Activated T-cell treated with anti-CD3 and anti-CD28 coated beads, Interleukin-2, amount 50 U/mL, for 1 hour (primary cell): ENCODE measurements around the gene SUSD3.
"Not testable (repeated sequence)": the region's sequence is repeated elsewhere in the genome, so short reads cannot be mapped to it uniquely, and the experiment has no call there.

Experiments used
- DNase-seq: peaks from one replicate; pipeline ENCODE4 v3.0.0-alpha.2; 2020

SUSD3 gene

DNA sequence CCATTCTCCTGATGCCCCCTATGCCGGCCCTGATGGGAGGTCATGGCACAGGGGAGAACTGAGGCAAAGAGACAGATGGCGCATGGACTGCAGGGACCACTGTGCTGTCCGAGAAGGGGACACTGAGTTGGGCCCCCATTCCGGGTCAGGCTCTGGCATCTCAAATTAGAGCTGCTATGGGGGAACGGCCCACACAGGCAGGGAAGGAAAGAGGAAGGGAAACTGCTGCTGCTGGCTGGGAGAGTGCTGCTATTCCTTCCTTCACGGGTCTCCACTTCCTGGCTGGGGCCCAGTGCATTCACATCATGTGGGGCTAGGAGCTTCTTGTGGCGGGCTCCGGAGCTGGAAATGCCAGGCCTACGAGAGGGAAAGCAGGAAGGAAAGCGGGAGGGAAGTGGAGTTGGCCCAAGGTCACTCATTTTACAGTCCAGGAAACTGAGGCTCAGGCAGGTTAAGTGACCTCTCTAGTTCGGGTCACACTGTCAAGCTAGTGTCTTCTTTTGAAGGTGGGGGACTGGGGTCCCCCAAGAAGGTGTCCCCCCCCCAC is 36.2 kb downstream of the SUSD3 start:
- no peak for DNase-seq

GRCh38 chr9:93095205-93096130 is 37.0 kb downstream of the SUSD3 start:
- peak; percentile 100 for DNase-seq

GRCh38 chr9:93096131-93096802 is 37.8 kb downstream of the SUSD3 start, which contains the start of gene CARD19:
CARD19 (plus strand) TSS chr9:93096217; CDS start chr9:93096346, 129 bp downstream.
- no peak for DNase-seq

GRCh38 chr9:93096811-93097382 is 38.4 kb downstream of the SUSD3 start:
- no peak for DNase-seq

DNA sequence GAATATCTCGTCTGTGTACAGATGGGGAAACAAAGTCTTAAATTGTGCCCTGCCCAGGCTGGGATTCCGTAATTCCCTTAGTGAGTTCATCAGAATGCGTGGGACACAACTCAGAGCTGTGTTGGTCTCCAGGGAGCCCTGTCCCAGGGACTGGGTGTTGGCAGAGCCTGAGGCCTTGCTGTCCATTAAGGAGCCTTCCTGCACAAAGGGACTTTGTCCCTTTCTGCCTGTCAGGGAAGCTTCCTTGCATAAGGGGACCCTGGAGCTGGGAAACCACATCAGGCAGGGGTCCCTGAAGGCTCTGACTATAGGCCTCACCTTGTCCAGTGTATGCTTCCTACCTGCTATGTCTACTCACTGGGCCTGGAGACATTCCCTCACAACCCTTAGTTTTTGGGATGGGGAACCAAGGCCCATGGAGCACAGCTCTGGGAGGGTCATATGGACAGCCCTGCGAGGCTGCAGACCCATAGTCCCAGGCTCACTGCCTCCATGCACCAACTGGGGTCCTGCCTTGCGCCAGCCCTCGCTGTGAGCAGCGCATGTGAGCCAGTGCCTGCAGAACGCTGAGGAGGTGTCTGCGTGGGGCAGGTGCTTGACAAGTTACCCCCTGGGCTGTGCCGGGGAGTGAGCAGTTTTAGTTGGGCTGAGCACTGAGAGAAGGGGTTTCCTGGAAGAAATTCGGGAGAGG is 39.2 kb downstream of the SUSD3 start:
- DNase-seq = no peak

- peak; percentile 68 for DNase-seq
Observed at GRCh38 chr9:93098236-93098946, 39.9 kb downstream of the SUSD3 start.

- DNase-seq = peak; percentile 16
Observed at GRCh38 chr9:93099551-93100275, 41.2 kb downstream of the SUSD3 start.

DNA sequence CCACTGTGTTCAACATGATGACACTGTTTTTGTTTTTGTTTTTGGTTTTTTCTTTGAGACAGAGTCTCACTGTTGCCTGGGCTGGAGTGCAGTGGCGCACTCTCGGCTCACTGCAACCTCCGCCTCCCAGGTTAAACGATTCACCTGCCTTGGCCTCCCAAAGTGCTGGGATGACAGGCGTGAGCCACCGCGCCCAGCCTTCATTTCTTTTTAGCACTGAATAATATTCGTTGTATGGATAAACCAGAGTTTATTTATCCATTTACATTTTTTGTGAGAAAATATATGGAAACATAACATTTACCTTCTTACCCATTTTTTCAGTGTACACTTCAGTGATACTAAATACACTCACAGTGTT is 41.8 kb downstream of the SUSD3 start:
- no peak for DNase-seq

- DNase-seq = not testable (repeated sequence)
Observed at GRCh38 chr9:93101086-93101485, 42.6 kb downstream of the SUSD3 start.

GRCh38 chr9:93105620-93106019 is 47.1 kb downstream of the SUSD3 start:
- no peak for DNase-seq

DNA sequence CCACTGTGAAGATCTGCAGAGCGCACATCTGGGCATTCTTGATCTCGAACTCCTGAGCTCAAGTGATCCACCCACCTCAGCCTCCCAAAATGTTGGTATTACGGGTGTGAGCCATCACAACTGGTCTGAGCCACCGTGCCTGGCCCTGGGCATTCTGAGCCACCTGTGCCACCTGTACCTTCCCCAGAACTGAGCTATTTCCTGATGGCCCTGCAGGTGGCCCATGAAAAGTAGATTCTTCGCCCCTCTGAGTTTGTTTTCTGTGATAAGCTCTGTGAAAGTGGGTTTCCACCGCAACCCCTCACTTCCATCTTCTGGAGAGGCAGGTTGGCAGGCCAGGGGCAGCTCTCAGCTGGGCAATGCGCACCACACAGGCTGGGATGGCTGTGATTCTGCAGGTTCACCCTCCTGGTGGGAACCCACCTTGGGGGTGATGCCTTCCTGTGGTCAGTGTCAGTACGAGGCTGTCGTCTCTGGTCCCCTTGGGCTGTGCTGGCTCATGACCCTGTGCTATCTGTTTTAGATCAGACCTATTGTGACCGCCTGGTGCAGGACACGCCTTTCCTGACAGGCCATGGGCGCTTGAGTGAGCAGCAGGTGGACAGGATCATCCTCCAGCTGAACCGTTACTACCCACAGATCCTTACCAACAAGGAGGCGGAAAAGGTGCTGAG is 48.8 kb downstream of the SUSD3 start:
- peak; percentile 17 for DNase-seq

DNA sequence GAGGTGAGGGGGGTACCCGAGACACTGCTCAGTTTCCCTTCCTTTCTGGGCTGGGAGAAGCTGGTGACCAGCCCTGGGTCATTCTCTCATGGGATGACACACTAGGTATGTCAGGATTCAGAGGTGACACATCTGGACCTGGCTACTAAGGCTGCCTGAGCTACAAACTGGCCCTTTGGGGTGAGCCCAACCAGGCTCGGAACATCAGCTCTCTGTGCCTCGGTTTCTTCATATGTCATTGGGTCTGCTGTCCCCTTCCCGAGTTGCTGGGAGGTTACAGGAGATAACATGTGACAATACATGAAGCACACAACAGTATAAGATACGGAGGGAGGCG is 49.3 kb downstream of the SUSD3 start:
- peak; percentile 16 for DNase-seq

DNA sequence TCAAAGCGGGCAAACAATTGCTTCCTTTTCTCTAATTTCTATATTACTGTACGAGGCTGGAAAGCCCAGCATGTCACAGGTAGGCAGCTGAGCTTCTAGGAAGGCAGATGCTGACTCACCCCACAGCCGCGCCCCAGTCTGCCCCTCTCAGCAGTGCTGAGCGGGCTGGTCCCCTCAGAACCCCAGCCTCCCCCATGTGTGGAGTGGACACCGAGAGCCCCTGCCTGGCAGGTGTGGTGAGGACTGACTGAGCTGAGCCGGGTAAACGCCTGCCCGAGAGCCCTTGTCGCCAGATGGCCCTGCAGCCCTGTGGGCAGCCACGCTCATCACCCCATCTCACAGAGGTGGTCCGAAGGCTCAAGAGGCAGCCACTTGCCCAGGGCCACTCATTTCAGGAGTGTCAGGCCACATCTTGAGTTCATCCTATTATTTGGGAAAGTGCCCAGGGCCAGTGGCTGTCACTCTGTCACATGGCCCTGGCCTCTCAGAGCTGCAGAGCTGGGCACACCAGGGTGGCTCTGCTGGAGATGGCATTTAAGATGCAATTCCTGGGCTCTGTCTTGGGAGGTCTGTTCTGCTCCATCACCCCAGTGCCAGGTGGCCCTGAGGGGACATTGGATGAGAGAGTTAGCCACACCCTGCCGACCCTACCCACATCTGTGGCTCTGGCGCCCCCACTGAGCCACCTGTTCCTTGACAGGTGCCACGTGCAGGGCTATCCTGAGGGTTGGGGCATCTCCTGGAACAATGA is 50.0 kb downstream of the SUSD3 start:
- DNase-seq = peak; percentile 37

- DNase-seq = peak; percentile 16
Observed at GRCh38 chr9:93110311-93110855, 51.9 kb downstream of the SUSD3 start.

GRCh38 chr9:93111001-93111370 is 52.5 kb downstream of the SUSD3 start:
- no peak for DNase-seq

DNA sequence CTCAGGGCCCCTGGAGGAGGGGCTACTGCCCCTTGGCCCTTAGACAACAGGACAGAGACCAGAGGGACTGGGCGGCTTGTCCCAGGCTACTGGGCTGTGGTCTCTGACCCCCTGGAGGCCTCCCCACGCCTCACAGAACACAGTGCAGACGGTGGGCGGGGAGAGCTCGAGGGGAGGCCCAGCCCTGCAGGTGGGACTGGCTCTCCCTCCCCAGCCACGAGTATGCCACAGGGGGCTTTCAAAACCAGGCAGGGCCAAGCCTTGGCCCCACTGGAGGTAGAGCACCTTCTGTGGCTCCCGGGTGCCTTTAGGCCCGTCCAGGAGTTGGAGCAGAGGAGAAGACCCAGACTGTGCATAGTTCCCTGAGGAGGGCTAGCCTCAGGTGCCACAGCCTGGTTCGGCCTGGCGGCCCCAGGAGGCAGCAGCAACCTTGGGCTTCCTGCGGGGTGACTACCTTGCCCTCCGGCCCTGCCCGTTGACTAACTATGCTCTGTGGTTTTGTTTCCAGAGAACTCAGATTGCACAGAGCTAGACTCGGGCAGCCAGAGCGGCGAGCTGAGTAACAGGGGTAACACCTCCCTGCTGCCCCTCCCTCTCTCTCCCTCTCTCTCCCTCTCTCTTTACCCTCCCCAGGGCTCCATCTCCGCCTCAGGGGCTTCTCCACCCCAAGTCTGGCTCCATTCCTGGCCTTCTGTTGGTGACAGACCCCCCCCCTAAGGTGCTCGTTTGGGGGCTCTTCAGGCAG is 53.0 kb downstream of the SUSD3 start:
- DNase-seq = peak; percentile 16

DNA sequence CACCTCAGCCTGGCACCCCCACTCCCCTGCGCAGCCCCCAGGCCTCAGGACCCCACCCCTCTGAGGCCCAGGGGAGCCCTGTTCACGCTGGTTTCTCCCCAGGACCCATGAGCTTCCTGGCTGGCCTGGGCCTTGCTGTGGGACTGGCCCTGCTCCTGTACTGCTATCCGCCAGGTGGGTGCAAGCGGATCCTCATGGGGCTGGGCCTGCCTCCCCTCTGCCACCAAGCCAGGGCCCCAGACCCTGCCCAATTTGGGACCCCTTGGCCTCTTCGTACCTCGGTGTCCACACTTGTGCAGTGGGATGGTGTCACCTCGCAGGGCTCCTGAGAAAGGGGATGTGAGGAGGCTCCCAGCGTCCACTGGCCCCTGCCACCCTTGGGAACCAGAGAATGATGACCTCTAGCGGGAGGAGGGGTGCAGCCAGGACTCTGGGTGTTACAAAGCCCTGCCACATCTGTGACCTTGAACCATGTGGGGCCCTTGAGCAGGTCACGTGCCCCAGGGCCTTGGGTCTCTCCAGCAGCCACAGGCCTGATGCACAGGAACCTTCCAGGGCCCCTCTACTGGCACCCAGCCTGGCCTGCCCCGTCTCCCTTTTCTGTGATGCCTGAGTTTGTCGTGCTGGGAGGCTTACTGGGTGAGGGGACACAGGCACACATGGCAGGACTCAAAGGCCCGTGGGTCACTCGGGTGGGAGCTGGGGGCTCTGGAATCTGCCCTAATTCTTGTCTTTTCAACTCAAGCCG is 53.8 kb downstream of the SUSD3 start:
- DNase-seq = peak; percentile 16

DNA sequence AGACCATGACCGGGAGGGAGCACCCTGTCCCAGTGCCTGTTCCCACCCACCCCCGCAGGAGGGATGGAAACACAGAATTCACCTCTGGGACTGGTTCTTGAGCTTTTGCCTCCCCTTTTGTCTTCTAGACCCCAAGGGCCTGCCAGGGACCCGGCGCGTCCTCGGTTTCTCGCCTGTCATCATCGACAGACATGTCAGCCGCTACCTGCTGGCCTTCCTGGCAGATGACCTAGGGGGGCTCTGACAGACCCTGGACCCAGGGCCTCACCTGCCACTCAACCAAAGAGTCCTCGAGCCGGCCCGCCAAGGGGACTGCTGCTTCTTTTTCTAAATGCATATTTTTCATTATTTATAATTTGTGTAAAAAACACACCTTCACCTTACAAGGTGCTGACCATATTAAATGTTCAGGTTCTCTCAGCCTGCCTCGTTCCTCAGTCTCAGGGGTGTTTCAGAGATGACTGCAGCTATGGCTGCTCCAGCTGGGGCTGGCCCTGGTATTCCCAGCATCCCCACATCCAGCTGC is 54.4 kb downstream of the SUSD3 start:
- DNase-seq = peak; percentile 9
